MCF 10A (cell line): ENCODE data around the gene PSPC1. TPM values are rescaled to one million over a fixed set of nuclear protein-coding genes. Genes with fewer than 3 reads are reported as not detected.

Experiments
- BruUV-seq: library from RNA; stranded (reverse); fragments of 400-500 nt; replicated peaks from 2 replicates; lab custom pipeline; 2021; lab: Mats Ljungman, UMichigan
- CTCF ChIA-PET: fragments of 300-600 bp; sonication (Branson Sonifier 250); formaldehyde crosslinking; extraction: SDS; loops from one replicate; lab custom pipeline; 2021; ENCODE audit warnings: antibody characterized with exemption, inconsistent platforms; lab: Yijun Ruan, JAX
- POLR2A ChIA-PET: fragments of 300-600, 350-650 bp; sonication (Branson Sonifier 250); formaldehyde crosslinking; extraction: SDS; loops from one replicate; lab custom pipeline; 2020; ENCODE audit warnings: antibody characterized with exemption, inconsistent platforms; lab: Yijun Ruan, JAX
- DNase-seq: peaks from one replicate; pipeline ENCODE4 v3.0.0-alpha.2; 2018; ENCODE audit not compliant: unreplicated experiment
- H3K27ac Mint-ChIP-seq: one replicate; pipeline ENCODE4 v1.8.0; 2022; ENCODE audit warnings: mild to moderate bottlenecking, low read depth, mixed read lengths; ENCODE audit not compliant: unreplicated experiment
- H3K27me3 Mint-ChIP-seq: one replicate; pipeline ENCODE4 v1.8.0; 2022; ENCODE audit warnings: mixed read lengths; ENCODE audit not compliant: insufficient read depth, unreplicated experiment
- H3K36me3 Mint-ChIP-seq: one replicate; pipeline ENCODE4 v1.8.0; 2022; ENCODE audit warnings: mild to moderate bottlenecking, moderate library complexity, mixed read lengths; ENCODE audit not compliant: insufficient read depth, unreplicated experiment
- H3K4me1 Mint-ChIP-seq: one replicate; pipeline ENCODE4 v1.8.0; 2022; ENCODE audit warnings: mixed read lengths; ENCODE audit not compliant: insufficient read depth, unreplicated experiment
- H3K4me3 Mint-ChIP-seq: one replicate; pipeline ENCODE4 v1.8.0; 2022; ENCODE audit warnings: mild to moderate bottlenecking, moderate library complexity, mixed read lengths; ENCODE audit not compliant: unreplicated experiment
- H3K9me3 Mint-ChIP-seq: one replicate; pipeline ENCODE4 v1.8.0; 2022; ENCODE audit warnings: mixed read lengths; ENCODE audit not compliant: unreplicated experiment
- CTCF ChIP-seq: fragments of 200-600 bp; IDR thresholded peaks from one replicate; pipeline ENCODE4 v1.8.0; 2022; ENCODE audit warnings: antibody characterized with exemption, mild to moderate bottlenecking; ENCODE audit not compliant: unreplicated experiment
- intact Hi-C: fragments of 100-400 bp; cut with micrococcal nuclease; formaldehyde crosslinking; loops from 2 replicates; pipeline ENCODE4 v1.14.1; 2022
- total RNA-seq: library from RNA; stranded (reverse); gene quantifications from 2 replicates; pipeline ENCODE4 v1.2.3, GENCODE V29; 2022

The PSPC1 gene
- total RNA-seq, 1 experiment from 2014 or later: 43.6 TPM

- Mint-ChIP-seq H3K4me3 (no peak overlapping the region), H3K4me1 (no peaks in the 10 kb centered on the region), H3K9me3 (no peaks in the 10 kb centered on the region), H3K36me3 (peaks cover 97% of the 10 kb centered on the region), H3K27ac (no peak overlapping the region), H3K27me3 (no peaks in the 10 kb centered on the region)
- no peak for DNase-seq
- no peak for TF ChIP-seq CTCF
- intact Hi-C loops: no loop called here
- ChIA-PET POLR2A (no interaction called here), CTCF (no interaction called here)
- BruUV-seq: no TSS peak
Observed at GRCh38 chr13:19670147-19670546, 112.6 kb downstream of the PSPC1 start.

GRCh38 chr13:19668778-19669177 is 114.0 kb downstream of the PSPC1 start:
- no peak overlapping the region for H3K4me3 Mint-ChIP-seq
- BruUV-seq: no TSS peak
- H3K4me1 Mint-ChIP-seq: no peaks in the 10 kb centered on the region
- no peaks in the 10 kb centered on the region for H3K9me3 Mint-ChIP-seq
- intact Hi-C loops: no loop called here
- CTCF ChIA-PET: interaction anchor here (0.7 kb wide), 1 partner anchor 12 kb away, joined by 3 read pairs; no protein-coding TSS in a partner anchor
- no peaks in the 10 kb centered on the region for H3K27me3 Mint-ChIP-seq
- H3K27ac Mint-ChIP-seq: no peak overlapping the region
- POLR2A ChIA-PET: no interaction called here
- peaks cover 95% of the 10 kb centered on the region for H3K36me3 Mint-ChIP-seq
- DNase-seq: no peak
- no peak for TF ChIP-seq CTCF

- intact Hi-C loops: no loop called here
- H3K4me1 Mint-ChIP-seq: no peaks in the 10 kb centered on the region
- CTCF ChIA-PET: interaction anchor here (0.9 kb wide), 1 partner anchor 9 kb away, joined by 4 read pairs; no protein-coding TSS in a partner anchor
- BruUV-seq: no TSS peak
- DNase-seq: no peak
- H3K4me3 Mint-ChIP-seq: no peak overlapping the region
- peaks cover 94% of the 10 kb centered on the region for H3K36me3 Mint-ChIP-seq
- no peak for TF ChIP-seq CTCF
- no peak overlapping the region for H3K27ac Mint-ChIP-seq
- no peaks in the 10 kb centered on the region for H3K27me3 Mint-ChIP-seq
- no peaks in the 10 kb centered on the region for H3K9me3 Mint-ChIP-seq
- POLR2A ChIA-PET: no interaction called here
Observed at GRCh38 chr13:19665427-19665859, 117.3 kb downstream of the PSPC1 start.

- no peak for DNase-seq
- TF ChIP-seq CTCF: no peak
- ChIA-PET POLR2A (no interaction called here), CTCF (interaction anchor here (0.6 kb wide), 1 partner anchor 186 kb away, joined by 3 read pairs; no protein-coding TSS in a partner anchor)
- Mint-ChIP-seq H3K4me3 (no peak overlapping the region), H3K4me1 (no peaks in the 10 kb centered on the region), H3K27me3 (no peaks in the 10 kb centered on the region), H3K36me3 (peaks cover 94% of the 10 kb centered on the region), H3K27ac (no peak overlapping the region), H3K9me3 (no peaks in the 10 kb centered on the region)
- intact Hi-C loops: no loop called here
- no TSS peak for BruUV-seq
Observed at GRCh38 chr13:19664481-19665230, 118.1 kb downstream of the PSPC1 start.
